Measurements from ENCODE around the gene OAT.

DNA sequence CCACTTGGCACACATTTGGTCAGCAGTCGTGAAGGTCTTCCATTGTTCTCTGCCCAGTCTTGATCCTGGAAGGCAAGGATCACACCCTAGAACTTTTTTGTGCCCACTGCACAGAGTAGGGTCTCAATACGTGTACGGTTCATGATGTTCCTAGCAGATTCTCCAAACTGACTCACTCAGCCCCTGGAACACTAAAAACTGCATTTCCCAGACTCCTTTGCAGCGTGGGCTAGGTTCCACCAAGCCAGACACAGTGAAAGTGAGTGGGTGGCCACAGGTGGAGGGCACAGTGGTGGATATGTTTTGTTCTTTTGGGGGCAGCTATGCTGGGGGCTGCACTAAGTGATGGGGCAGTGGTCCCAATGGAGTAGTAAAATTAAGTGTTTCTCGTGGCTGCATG lies 41.4 kb upstream of the OAT start:
- TF ChIP-seq POLR2A (IDR thresholded peaks at IDR 0.05) (no peak), POLR2AphosphoS5 (IDR thresholded peaks at IDR 0.05) (no peak), EP300 (IDR thresholded peaks at IDR 0.05) (no peak)
- TF ChIP-seq, protein P1, sequence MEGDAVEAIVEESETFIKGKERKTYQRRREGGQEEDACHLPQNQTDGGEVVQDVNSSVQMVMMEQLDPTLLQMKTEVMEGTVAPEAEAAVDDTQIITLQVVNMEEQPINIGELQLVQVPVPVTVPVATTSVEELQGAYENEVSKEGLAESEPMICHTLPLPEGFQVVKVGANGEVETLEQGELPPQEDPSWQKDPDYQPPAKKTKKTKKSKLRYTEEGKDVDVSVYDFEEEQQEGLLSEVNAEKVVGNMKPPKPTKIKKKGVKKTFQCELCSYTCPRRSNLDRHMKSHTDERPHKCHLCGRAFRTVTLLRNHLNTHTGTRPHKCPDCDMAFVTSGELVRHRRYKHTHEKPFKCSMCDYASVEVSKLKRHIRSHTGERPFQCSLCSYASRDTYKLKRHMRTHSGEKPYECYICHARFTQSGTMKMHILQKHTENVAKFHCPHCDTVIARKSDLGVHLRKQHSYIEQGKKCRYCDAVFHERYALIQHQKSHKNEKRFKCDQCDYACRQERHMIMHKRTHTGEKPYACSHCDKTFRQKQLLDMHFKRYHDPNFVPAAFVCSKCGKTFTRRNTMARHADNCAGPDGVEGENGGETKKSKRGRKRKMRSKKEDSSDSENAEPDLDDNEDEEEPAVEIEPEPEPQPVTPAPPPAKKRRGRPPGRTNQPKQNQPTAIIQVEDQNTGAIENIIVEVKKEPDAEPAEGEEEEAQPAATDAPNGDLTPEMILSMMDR (IDR thresholded peaks at IDR 0.05): no peak
